ENCODE results near the gene ETNK2. TPM values are rescaled to one million over a fixed set of nuclear protein-coding genes. Genes with fewer than 3 reads are reported as not detected.
"Not testable (repeated sequence)": the region's sequence is repeated elsewhere in the genome, so short reads cannot be mapped to it uniquely, and the experiment has no call there.

ETNK2 gene
- total RNA-seq, 4 donors from 2014 or later, result 2.3 to 23.9 (median 13.9) TPM

- Histone ChIP-seq H3K36me3 (no peaks in the 10 kb centered on the region), H3K27ac (peak overlapping the region; percentile 50 to 52), H3K9me3 (no peaks in the 10 kb centered on the region), H3K4me3 (no peak overlapping the region), H3K27me3 (no peaks in the 10 kb centered on the region), H3K4me1 (peaks cover 21 to 35% of the 10 kb centered on the region in 2 donors)
- TF ChIP-seq POLR2A (IDR thresholded peaks at IDR 0.05), result no peak
- no peak for TF ChIP-seq CTCF (IDR thresholded peaks at IDR 0.05)
- DNase-seq, result no peak
- intact Hi-C loops (cut with DNase I; ENCODE audit: low total_unique reads), result no loop called here
Observed at GRCh38 chr1:204104331-204105130, 47.3 kb downstream of the ETNK2 start.

- TF ChIP-seq POLR2A (IDR thresholded peaks at IDR 0.05) (no peak), CTCF (IDR thresholded peaks at IDR 0.05) (no peak)
- peak overlapping the region; percentile 50 to 52 for H3K27ac ChIP-seq
- peaks cover 19 to 28% of the 10 kb centered on the region in 2 donors for H3K4me1 ChIP-seq
- intact Hi-C loops (cut with DNase I; ENCODE audit: low total_unique reads), result no loop called here
- H3K36me3 ChIP-seq, result no peaks in the 10 kb centered on the region
- no peak for DNase-seq
- no peak overlapping the region for H3K4me3 ChIP-seq
- H3K9me3 ChIP-seq, result no peaks in the 10 kb centered on the region
- H3K27me3 ChIP-seq, result no peaks in the 10 kb centered on the region
Observed at GRCh38 chr1:204103431-204103741, 48.5 kb downstream of the ETNK2 start.

- Histone ChIP-seq H3K36me3 (no peaks in the 10 kb centered on the region), H3K4me3 (no peak overlapping the region), H3K27me3 (no peaks in the 10 kb centered on the region), H3K4me1 (peaks cover 16 to 26% of the 10 kb centered on the region in 2 donors), H3K27ac (peak overlapping the region; percentile 40 to 52), H3K9me3 (no peaks in the 10 kb centered on the region)
- no peak for TF ChIP-seq POLR2A (IDR thresholded peaks at IDR 0.05)
- no peak for TF ChIP-seq CTCF (IDR thresholded peaks at IDR 0.05)
- DNase-seq, result no peak
- intact Hi-C loops (cut with DNase I; ENCODE audit: low total_unique reads), result no loop called here
Observed at GRCh38 chr1:204102739-204103430, 49.0 kb downstream of the ETNK2 start.

GRCh38 chr1:204102029-204102611 is 49.7 kb downstream of the ETNK2 start:
- intact Hi-C loops (cut with DNase I; ENCODE audit: low total_unique reads), result no loop called here
- H3K9me3 ChIP-seq, result no peaks in the 10 kb centered on the region
- TF ChIP-seq POLR2A (IDR thresholded peaks at IDR 0.05), result no peak
- TF ChIP-seq CTCF (IDR thresholded peaks at IDR 0.05), result no peak
- no peak overlapping the region for H3K4me3 ChIP-seq
- H3K36me3 ChIP-seq, result no peaks in the 10 kb centered on the region
- peak overlapping the region; percentile 40 to 52 for H3K27ac ChIP-seq
- no peaks in the 10 kb centered on the region for H3K27me3 ChIP-seq
- DNase-seq, result no peak
- H3K4me1 ChIP-seq, result peaks cover 16 to 20% of the 10 kb centered on the region in 2 donors

GRCh38 chr1:204099754-204100153 is 52.1 kb downstream of the ETNK2 start:
- intact Hi-C loops (cut with DNase I; ENCODE audit: low total_unique reads); H3K36me3 ChIP-seq; H3K27ac ChIP-seq; DNase-seq; H3K4me3 ChIP-seq; H3K9me3 ChIP-seq; H3K27me3 ChIP-seq: not testable (repeated sequence)
- peaks cover 21 to 27% of the 10 kb centered on the region in 2 donors for H3K4me1 ChIP-seq

Data from uterus (tissue), 4 donors.